ENCODE data around the gene RMRP.

The RMRP gene

GRCh38 chr9:35700942-35701341, 43.1 kb upstream of the RMRP start:
- no peak for DNase-seq (ENCODE audit: low read depth in 1 of 2, low spot score in 1 of 2)
- no peak overlapping the region for H3K27ac ChIP-seq (replicated peaks)
- H3K27me3 ChIP-seq (ENCODE audit: insufficient read depth, poor library complexity, severe bottlenecking), result no peaks in the 10 kb centered on the region
- TF ChIP-seq REST (IDR thresholded peaks at IDR 0.05; ENCODE audit: insufficient replicate concordance, low read depth) (no peak), SPI1 (IDR thresholded peaks at IDR 0.05; ENCODE audit: borderline replicate concordance, low read depth) (no peak)
- TF ChIP-seq, protein P1, sequence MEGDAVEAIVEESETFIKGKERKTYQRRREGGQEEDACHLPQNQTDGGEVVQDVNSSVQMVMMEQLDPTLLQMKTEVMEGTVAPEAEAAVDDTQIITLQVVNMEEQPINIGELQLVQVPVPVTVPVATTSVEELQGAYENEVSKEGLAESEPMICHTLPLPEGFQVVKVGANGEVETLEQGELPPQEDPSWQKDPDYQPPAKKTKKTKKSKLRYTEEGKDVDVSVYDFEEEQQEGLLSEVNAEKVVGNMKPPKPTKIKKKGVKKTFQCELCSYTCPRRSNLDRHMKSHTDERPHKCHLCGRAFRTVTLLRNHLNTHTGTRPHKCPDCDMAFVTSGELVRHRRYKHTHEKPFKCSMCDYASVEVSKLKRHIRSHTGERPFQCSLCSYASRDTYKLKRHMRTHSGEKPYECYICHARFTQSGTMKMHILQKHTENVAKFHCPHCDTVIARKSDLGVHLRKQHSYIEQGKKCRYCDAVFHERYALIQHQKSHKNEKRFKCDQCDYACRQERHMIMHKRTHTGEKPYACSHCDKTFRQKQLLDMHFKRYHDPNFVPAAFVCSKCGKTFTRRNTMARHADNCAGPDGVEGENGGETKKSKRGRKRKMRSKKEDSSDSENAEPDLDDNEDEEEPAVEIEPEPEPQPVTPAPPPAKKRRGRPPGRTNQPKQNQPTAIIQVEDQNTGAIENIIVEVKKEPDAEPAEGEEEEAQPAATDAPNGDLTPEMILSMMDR (IDR thresholded peaks at IDR 0.05; ENCODE audit: insufficient read depth, low read length), result no peak
- H3K4me3 ChIP-seq (replicated peaks; ENCODE audit: insufficient read depth, low read length), result no peak overlapping the region

DNA sequence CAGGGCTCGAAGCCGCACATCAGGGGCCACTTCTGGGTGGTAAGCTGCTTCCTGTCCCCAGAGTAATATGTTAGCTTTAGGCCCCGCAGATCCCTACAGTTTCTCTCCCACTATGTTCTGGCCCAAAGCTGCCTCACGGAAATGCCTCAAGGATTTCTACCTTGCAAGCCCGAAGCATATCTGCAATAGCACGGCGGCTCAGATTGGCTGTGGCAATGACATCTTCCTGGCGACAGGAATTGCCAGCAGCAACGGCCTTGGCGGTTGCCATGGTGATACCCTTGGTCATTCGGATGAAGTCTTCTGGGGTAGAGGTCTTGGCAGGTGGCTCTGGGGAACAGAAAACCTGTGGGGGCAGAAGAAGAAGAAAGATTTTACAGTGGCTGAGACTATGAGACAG, 42.2 kb upstream of the RMRP start:
- H3K27ac ChIP-seq (replicated peaks), result no peak overlapping the region
- TF ChIP-seq, protein P1 (IDR thresholded peaks at IDR 0.05; ENCODE audit: insufficient read depth, low read length), result no peak
- TF ChIP-seq POLR2AphosphoS5 (IDR thresholded peaks at IDR 0.05; ENCODE audit: low read depth), result no peak
- TF ChIP-seq GABPA (IDR thresholded peaks at IDR 0.05; ENCODE audit: low read depth), result no peak
- DNase-seq (ENCODE audit: low read depth in 1 of 2, low spot score in 1 of 2), result no peak

GRCh38 chr9:35698231-35698630, 40.4 kb upstream of the RMRP start:
- no peak overlapping the region for H3K4me3 ChIP-seq (replicated peaks; ENCODE audit: insufficient read depth, low read length)
- no peak overlapping the region for H3K27ac ChIP-seq (replicated peaks)
- no peak for DNase-seq (ENCODE audit: low read depth in 1 of 2, low spot score in 1 of 2)
- H3K27me3 ChIP-seq (ENCODE audit: insufficient read depth, poor library complexity, severe bottlenecking), result no peaks in the 10 kb centered on the region
- TF ChIP-seq, protein P1 (IDR thresholded peaks at IDR 0.05; ENCODE audit: insufficient read depth, low read length), result no peak
- TF ChIP-seq REST (IDR thresholded peaks at IDR 0.05; ENCODE audit: insufficient replicate concordance, low read depth) (no peak), SPI1 (IDR thresholded peaks at IDR 0.05; ENCODE audit: borderline replicate concordance, low read depth) (no peak), GABPA (IDR thresholded peaks at IDR 0.05; ENCODE audit: low read depth) (no peak), POLR2AphosphoS5 (IDR thresholded peaks at IDR 0.05; ENCODE audit: low read depth) (no peak)

More for the DNA sequence above, 42.2 kb upstream of the RMRP start:
- no peak overlapping the region for H3K4me3 ChIP-seq (replicated peaks; ENCODE audit: insufficient read depth, low read length)
- no peaks in the 10 kb centered on the region for H3K27me3 ChIP-seq (ENCODE audit: insufficient read depth, poor library complexity, severe bottlenecking)

DNA sequence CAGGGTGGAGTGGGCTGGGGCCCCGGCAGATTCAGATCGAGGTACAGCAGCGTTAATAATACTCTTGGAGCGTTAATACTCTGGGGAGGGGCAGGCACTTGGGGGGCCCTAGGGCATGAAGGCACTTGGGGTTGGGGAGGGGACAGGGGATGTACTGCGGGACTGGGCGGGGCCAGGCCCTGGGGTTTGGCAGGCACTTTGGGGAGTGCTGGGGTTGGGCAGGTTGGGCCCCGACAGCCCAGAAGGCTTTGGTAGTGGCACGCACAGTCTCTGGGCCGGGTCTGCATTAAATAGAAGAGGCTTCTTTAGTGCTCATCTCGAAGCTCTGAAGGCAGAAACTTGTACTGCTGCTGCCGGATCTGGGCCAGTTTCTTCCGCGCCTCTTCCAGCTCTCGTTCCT, 39.7 kb upstream of the RMRP start:
- DNase-seq (ENCODE audit: low read depth in 1 of 2, low spot score in 1 of 2), result no peak
- no peak overlapping the region for H3K27ac ChIP-seq (replicated peaks)
- no peak overlapping the region for H3K4me3 ChIP-seq (replicated peaks; ENCODE audit: insufficient read depth, low read length)
- no peak for TF ChIP-seq SPI1 (IDR thresholded peaks at IDR 0.05; ENCODE audit: borderline replicate concordance, low read depth)
- no peaks in the 10 kb centered on the region for H3K27me3 ChIP-seq (ENCODE audit: insufficient read depth, poor library complexity, severe bottlenecking)

Data from HL-60 (cell line).